Testis (tissue), 2 donors: ENCODE data around the gene DCDC2.

Experiments
- POLR2A ChIP-seq: fragments of 450-650 bp; IDR thresholded peaks from one replicate; pipeline ENCODE4 v1.6.1; 2017; ENCODE audit warnings: antibody characterized with exemption, mild to moderate bottlenecking, moderate library complexity
- TF ChIP-seq, protein P1 (sequence below), 3 experiments: fragments of 450-650 bp in 2 of 3; fragments of 200-600 bp in 1 of 3; sonication (generic) in 1 of 3; IDR thresholded peaks; one replicate each; pipeline ENCODE4 v1.5.1; 2016 to 2019; ENCODE audit warnings: antibody characterized with exemption in 3 of 3, mild to moderate bottlenecking in 2 of 3, moderate library complexity in 1 of 3

- TF ChIP-seq, protein P1, sequence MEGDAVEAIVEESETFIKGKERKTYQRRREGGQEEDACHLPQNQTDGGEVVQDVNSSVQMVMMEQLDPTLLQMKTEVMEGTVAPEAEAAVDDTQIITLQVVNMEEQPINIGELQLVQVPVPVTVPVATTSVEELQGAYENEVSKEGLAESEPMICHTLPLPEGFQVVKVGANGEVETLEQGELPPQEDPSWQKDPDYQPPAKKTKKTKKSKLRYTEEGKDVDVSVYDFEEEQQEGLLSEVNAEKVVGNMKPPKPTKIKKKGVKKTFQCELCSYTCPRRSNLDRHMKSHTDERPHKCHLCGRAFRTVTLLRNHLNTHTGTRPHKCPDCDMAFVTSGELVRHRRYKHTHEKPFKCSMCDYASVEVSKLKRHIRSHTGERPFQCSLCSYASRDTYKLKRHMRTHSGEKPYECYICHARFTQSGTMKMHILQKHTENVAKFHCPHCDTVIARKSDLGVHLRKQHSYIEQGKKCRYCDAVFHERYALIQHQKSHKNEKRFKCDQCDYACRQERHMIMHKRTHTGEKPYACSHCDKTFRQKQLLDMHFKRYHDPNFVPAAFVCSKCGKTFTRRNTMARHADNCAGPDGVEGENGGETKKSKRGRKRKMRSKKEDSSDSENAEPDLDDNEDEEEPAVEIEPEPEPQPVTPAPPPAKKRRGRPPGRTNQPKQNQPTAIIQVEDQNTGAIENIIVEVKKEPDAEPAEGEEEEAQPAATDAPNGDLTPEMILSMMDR (IDR thresholded peaks at IDR 0.05), result no peak
- no peak for TF ChIP-seq POLR2A
Observed at GRCh38 chr6:24240380-24240928, 117.4 kb downstream of the DCDC2 start.
